Chondrocyte (in vitro differentiated cells): ENCODE measurements around the gene ZNF518A. TPM values are rescaled to one million over a fixed set of nuclear protein-coding genes. Genes with fewer than 3 reads are reported as not detected.

Experiments
- DNase-seq: peaks from one replicate; pipeline ENCODE4 v3.0.0; 2021; ENCODE audit warnings: mixed read lengths, low spot score
- H3K27ac Mint-ChIP-seq: one replicate; pipeline ENCODE4 v1.8.0; 2021; ENCODE audit warnings: mild to moderate bottlenecking, moderate library complexity, mixed read lengths; ENCODE audit not compliant: unreplicated experiment
- H3K27me3 Mint-ChIP-seq: 2 replicates; pipeline ENCODE4 v1.8.0; 2021; ENCODE audit warnings: low read depth, mixed read lengths
- H3K36me3 Mint-ChIP-seq: 2 replicates; pipeline ENCODE4 v1.8.0; 2021; ENCODE audit warnings: low read depth, mixed read lengths
- H3K4me1 Mint-ChIP-seq: 2 replicates; pipeline ENCODE4 v1.8.0; 2021; ENCODE audit warnings: low read depth, mild to moderate bottlenecking, mixed read lengths
- H3K4me3 Mint-ChIP-seq: one replicate; pipeline ENCODE4 v1.8.0; 2021; ENCODE audit warnings: mild to moderate bottlenecking, moderate library complexity, mixed read lengths; ENCODE audit not compliant: unreplicated experiment
- H3K9me3 Mint-ChIP-seq: 2 replicates; pipeline ENCODE4 v1.8.0; 2021; ENCODE audit warnings: low read depth, mixed read lengths
- CTCF ChIP-seq: fragments of 200-600 bp; sonication (generic); IDR thresholded peaks from 2 replicates; pipeline ENCODE4 v1.5.0; 2021; ENCODE audit warnings: antibody characterized with exemption, mild to moderate bottlenecking, moderate library complexity
- long read RNA-seq: library from polyadenylated mRNA; stranded (forward); transcript quantifications from one replicate; pipeline ENCODE4 v2.0.0, GENCODE V29; 2021
- total RNA-seq: library from RNA; stranded (reverse); gene quantifications from 3 replicates; pipeline ENCODE4 v1.2.1, GENCODE V29; 2021

ZNF518A gene
- total RNA-seq: 10.6 to 20.2 TPM (median 10.9 TPM) in 3 replicates
- long read RNA-seq, partial matches to known transcripts: 0 of 4 reads
- long read RNA-seq, other reads (novel, unspliced or antisense): 4 of 4 reads

- peak; percentile 96 for DNase-seq
These were observed at the start of gene ZNF518A for GRCh38 chr10:96129387-96130325. TSS of gene ZNF518A (plus strand) at chr10:96130297. CDS start at chr10:96156323, 26,026 bp downstream.

GRCh38 chr10:96082153-96082552 lies 47.9 kb upstream of the ZNF518A start:
- no peak for DNase-seq
- Mint-ChIP-seq H3K27me3 (peaks cover 14% of the 10 kb centered on the region), H3K9me3 (no peaks in the 10 kb centered on the region), H3K4me3 (no peak overlapping the region), H3K36me3 (no peaks in the 10 kb centered on the region), H3K4me1 (no peaks in the 10 kb centered on the region), H3K27ac (no peak overlapping the region)
- TF ChIP-seq CTCF: no peak

More at GRCh38 chr10:96129387-96130325, at the start of gene ZNF518A:
- Mint-ChIP-seq H3K4me1 (peaks cover 33% of the 10 kb centered on the region), H3K27ac (peak within 1 kb of the TSS; percentile 99), H3K9me3 (peaks cover 3% of the 10 kb centered on the region), H3K27me3 (peaks cover 2% of the 10 kb centered on the region), H3K4me3 (peak within 1 kb of the TSS; percentile 92), H3K36me3 (peaks cover 10% of the 10 kb centered on the region)
- no peak for TF ChIP-seq CTCF

GRCh38 chr10:96082748-96083147 lies 47.3 kb upstream of the ZNF518A start:
- no peaks in the 10 kb centered on the region for H3K9me3 Mint-ChIP-seq
- H3K4me1 Mint-ChIP-seq: no peaks in the 10 kb centered on the region
- H3K27me3 Mint-ChIP-seq: peaks cover 12% of the 10 kb centered on the region
- TF ChIP-seq CTCF: no peak
- H3K36me3 Mint-ChIP-seq: no peaks in the 10 kb centered on the region
- no peak overlapping the region for H3K4me3 Mint-ChIP-seq
- DNase-seq: no peak
- H3K27ac Mint-ChIP-seq: no peak overlapping the region

GRCh38 chr10:96089116-96089515 lies 41.0 kb upstream of the ZNF518A start:
- TF ChIP-seq CTCF: no peak
- Mint-ChIP-seq H3K4me3 (no peak overlapping the region), H3K36me3 (no peaks in the 10 kb centered on the region), H3K4me1 (no peaks in the 10 kb centered on the region), H3K27me3 (peaks cover 9% of the 10 kb centered on the region), H3K9me3 (no peaks in the 10 kb centered on the region), H3K27ac (no peak overlapping the region)
- DNase-seq: no peak

- Mint-ChIP-seq H3K4me1 (no peaks in the 10 kb centered on the region), H3K4me3 (no peak overlapping the region), H3K27ac (no peak overlapping the region), H3K27me3 (peaks cover 9% of the 10 kb centered on the region), H3K9me3 (no peaks in the 10 kb centered on the region), H3K36me3 (no peaks in the 10 kb centered on the region)
- no peak for DNase-seq
- no peak for TF ChIP-seq CTCF
These were observed 40.2 kb upstream of the ZNF518A start for GRCh38 chr10:96089670-96090462.
